Ovary (tissue), 9 donors: ENCODE measurements around the gene RBFOX2. TPM values are rescaled to one million over a fixed set of nuclear protein-coding genes. Genes with fewer than 3 reads are reported as not detected.
"Not testable (repeated sequence)": the region's sequence is repeated elsewhere in the genome, so short reads cannot be mapped to it uniquely, and the experiment has no call there.

Experiments
- DNase-seq, 5 donors: peaks; one replicate each; pipeline ENCODE4 v3.0.0-alpha.2; 2019 to 2020
- H3K27ac ChIP-seq, 2 donors: fragments of 200-600 bp; one replicate each; pipeline versions ENCODE4 v1.5.1 to v1.8.0; 2019 to 2022
- H3K27me3 ChIP-seq: fragments of 200-600 bp; one replicate; pipeline ENCODE4 v1.8.0; 2022
- H3K36me3 ChIP-seq: fragments of 200-600 bp; sonication (generic); one replicate; pipeline ENCODE4 v1.5.1; 2019
- H3K4me1 ChIP-seq: one replicate; pipeline ENCODE4 v1.8.1; 2013; ENCODE audit warnings: mild to moderate bottlenecking, moderate library complexity; ENCODE audit not compliant: insufficient read depth
- H3K4me3 ChIP-seq: fragments of 200-600 bp; sonication (generic); one replicate; pipeline ENCODE4 v1.5.1; 2017
- H3K9me3 ChIP-seq, 2 donors: fragments of 200-600 bp in 1 of 2; sonication (generic) in 1 of 2; one replicate each; pipeline versions ENCODE4 v1.5.1 to v1.8.1; 2013 to 2019; ENCODE audit warnings: mild to moderate bottlenecking in 1 of 2, moderate library complexity in 1 of 2
- EP300 ChIP-seq: sonication (generic); formaldehyde crosslinking; IDR thresholded peaks from one replicate; pipeline ENCODE4 v1.6.1; 2017; ENCODE audit warnings: antibody characterized with exemption
- POLR2A ChIP-seq: fragments of 450-650 bp; IDR thresholded peaks from one replicate; pipeline ENCODE4 v1.6.1; 2017; ENCODE audit warnings: antibody characterized with exemption, mild to moderate bottlenecking, moderate library complexity
- WGBS, 3 donors: extraction: QIAGEN DNeasy Blood & Tissue Kit in 1 of 3; methylation state at CpG; one replicate each; pipeline versions ENCODE4 v1.1.5 to v1.1.7; 2013 to 2017; 5-methylcytosine and 5-hydroxymethylcytosine counted together
- intact Hi-C, 4 donors: fragments of 100-400 bp; cut with DNase I; formaldehyde crosslinking; loops; one replicate each; pipeline versions ENCODE4 v1.11.0 to v1.15.1; 2022 to 2023
- polyA plus RNA-seq, 2 donors: library from polyadenylated mRNA; stranded (reverse); fragments of 200-250 nt in 1 of 2; fragments of 350-450 nt in 1 of 2; fragmentation: Illumina TruSeq in 1 of 2; extraction: RNeasy Lipid Tissue Mini Kit (QIAGEN cat#74804) in 1 of 2; gene quantifications; one replicate each; pipeline ENCODE4 v1.2.3, GENCODE V29; 2013 to 2014
- total RNA-seq, 7 donors: library from RNA; depleted of rRNA in 2 of 7; stranded (reverse); fragments of >200 nt in 2 of 7; fragmentation: NEBNext Ultra II Directional in 3 of 7; extraction: Animal tissue kit (Norgen Biotek cat#: 25700) in 3 of 7; gene quantifications; one replicate each; pipeline versions ENCODE4 v1.1.0 to v1.2.4, GENCODE V29; 2016 to 2023
- TF ChIP-seq, protein P1 (sequence below), 3 donors: fragments of 450-650 bp in 2 of 3; fragments of 200-600 bp in 1 of 3; IDR thresholded peaks; one replicate each; pipeline versions ENCODE4 v1.5.1 to v1.8.0; 2016 to 2022; ENCODE audit warnings: antibody characterized with exemption in 3 of 3, mild to moderate bottlenecking in 1 of 3
- donor health status: DM: no; HTN: no; CAD: no; lungs with moderate emphysema.
- donor health status: DM: no; HTN: no; CAD: no.
- donor health status: Bipolar disorder and iron deficiency.
- donor health status: DM: yes; HTN: yes; CAD: no.
- donor health status: DM: no; HTN: no; CAD: no.
- donor health status: DM: yes; HTN: yes; CAD: no.

Gene RBFOX2
- total and polyA plus RNA-seq, 9 donors: 68.7 to 140 (median 128) TPM

- peaks cover 3% of the 10 kb centered on the region for H3K4me1 ChIP-seq
- intact Hi-C loops: no loop called here
- no peaks in the 10 kb centered on the region for H3K36me3 ChIP-seq
- WGBS, 3 donors: 67 to 71% (median 69%) methylated on average over 2 of the region's 2 CpGs
- no peaks in the 10 kb centered on the region for H3K9me3 ChIP-seq
- no peak for DNase-seq
- TF ChIP-seq POLR2A (no peak), EP300 (no peak)
- TF ChIP-seq, protein P1, sequence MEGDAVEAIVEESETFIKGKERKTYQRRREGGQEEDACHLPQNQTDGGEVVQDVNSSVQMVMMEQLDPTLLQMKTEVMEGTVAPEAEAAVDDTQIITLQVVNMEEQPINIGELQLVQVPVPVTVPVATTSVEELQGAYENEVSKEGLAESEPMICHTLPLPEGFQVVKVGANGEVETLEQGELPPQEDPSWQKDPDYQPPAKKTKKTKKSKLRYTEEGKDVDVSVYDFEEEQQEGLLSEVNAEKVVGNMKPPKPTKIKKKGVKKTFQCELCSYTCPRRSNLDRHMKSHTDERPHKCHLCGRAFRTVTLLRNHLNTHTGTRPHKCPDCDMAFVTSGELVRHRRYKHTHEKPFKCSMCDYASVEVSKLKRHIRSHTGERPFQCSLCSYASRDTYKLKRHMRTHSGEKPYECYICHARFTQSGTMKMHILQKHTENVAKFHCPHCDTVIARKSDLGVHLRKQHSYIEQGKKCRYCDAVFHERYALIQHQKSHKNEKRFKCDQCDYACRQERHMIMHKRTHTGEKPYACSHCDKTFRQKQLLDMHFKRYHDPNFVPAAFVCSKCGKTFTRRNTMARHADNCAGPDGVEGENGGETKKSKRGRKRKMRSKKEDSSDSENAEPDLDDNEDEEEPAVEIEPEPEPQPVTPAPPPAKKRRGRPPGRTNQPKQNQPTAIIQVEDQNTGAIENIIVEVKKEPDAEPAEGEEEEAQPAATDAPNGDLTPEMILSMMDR (IDR thresholded peaks at IDR 0.05): no peak
- H3K4me3 ChIP-seq: no peak overlapping the region
- no peak overlapping the region for H3K27ac ChIP-seq
- no peaks in the 10 kb centered on the region for H3K27me3 ChIP-seq
These were observed 225.7 kb downstream of the RBFOX2 start for GRCh38 chr22:35802885-35803284.

DNA sequence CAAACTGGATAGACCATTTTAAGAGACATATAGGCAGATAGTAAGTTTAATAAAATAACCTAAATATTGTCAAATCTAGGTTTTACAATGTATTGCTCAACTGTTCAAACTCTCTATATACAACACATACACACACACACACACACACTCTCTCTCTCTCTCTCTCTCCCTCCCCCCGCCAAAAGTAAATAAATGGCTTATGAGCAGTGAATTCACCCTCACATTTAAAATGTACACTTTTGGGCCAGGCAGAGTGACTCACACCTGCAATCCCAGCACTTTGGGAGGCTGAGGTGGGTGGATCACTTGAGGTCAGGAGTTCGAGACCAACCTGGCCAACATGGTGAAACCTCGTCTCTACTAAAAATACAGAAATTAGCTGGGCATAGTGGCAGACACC, 227.3 kb downstream of the RBFOX2 start:
- H3K36me3 ChIP-seq, DNase-seq, H3K9me3 ChIP-seq, H3K27ac ChIP-seq, H3K27me3 ChIP-seq, H3K4me3 ChIP-seq, H3K4me1 ChIP-seq, intact Hi-C loops: not testable (repeated sequence)
- 94 to 96% (median 96%) methylated on average over 3 of the region's 3 CpGs for WGBS, 3 donors

DNA sequence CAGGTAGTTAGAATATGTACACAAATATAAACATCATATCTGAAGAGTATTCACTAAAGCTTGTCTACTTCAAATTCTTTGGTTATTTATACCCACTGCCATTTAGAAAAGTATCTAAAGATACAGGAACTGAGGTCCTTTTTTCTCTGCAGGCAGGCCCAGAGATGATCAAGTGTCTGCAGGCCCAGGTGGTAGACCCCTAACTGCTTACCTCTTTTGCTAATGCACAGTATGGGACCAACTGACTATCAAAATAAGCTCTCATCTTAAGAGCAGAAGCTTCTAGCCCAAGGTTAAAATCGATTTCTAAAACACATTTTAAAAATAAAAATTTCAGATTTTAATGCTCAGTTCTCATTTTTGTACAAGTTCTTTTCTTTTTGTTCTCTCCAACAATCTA, 229.5 kb downstream of the RBFOX2 start:
- WGBS, 3 donors: 75 to 91% (median 83%) methylated on average over 1 of the region's 1 CpG
- no peak overlapping the region for H3K27ac ChIP-seq
- no peak for DNase-seq
- H3K36me3 ChIP-seq: no peaks in the 10 kb centered on the region
- peaks cover 3% of the 10 kb centered on the region for H3K4me1 ChIP-seq
- H3K9me3 ChIP-seq: no peaks in the 10 kb centered on the region
- no peaks in the 10 kb centered on the region for H3K27me3 ChIP-seq
- intact Hi-C loops: no loop called here
- no peak for TF ChIP-seq EP300
- TF ChIP-seq POLR2A: no peak
- TF ChIP-seq, protein P1 (IDR thresholded peaks at IDR 0.05): no peak
- H3K4me3 ChIP-seq: no peak overlapping the region

GRCh38 chr22:35797411-35797810, 231.2 kb downstream of the RBFOX2 start:
- TF ChIP-seq EP300: no peak
- no peak for TF ChIP-seq POLR2A
- TF ChIP-seq, protein P1 (IDR thresholded peaks at IDR 0.05): no peak

GRCh38 chr22:35795476-35795875, 233.1 kb downstream of the RBFOX2 start:
- Histone ChIP-seq H3K27ac (no peak overlapping the region), H3K4me1 (peaks cover 3% of the 10 kb centered on the region), H3K9me3 (no peaks in the 10 kb centered on the region), H3K4me3 (no peak overlapping the region), H3K36me3 (no peaks in the 10 kb centered on the region), H3K27me3 (no peaks in the 10 kb centered on the region)
- TF ChIP-seq POLR2A: no peak
- TF ChIP-seq EP300: no peak
- TF ChIP-seq, protein P1 (IDR thresholded peaks at IDR 0.05): no peak
- DNase-seq: no peak
- intact Hi-C loops: no loop called here
- 66 to 85% (median 69%) methylated on average over 1 of the region's 1 CpG for WGBS, 3 donors

More at GRCh38 chr22:35797411-35797810, 231.2 kb downstream of the RBFOX2 start:
- no peak overlapping the region for H3K27ac ChIP-seq
- H3K36me3 ChIP-seq: no peaks in the 10 kb centered on the region
- H3K9me3 ChIP-seq: no peaks in the 10 kb centered on the region
- 71 to 85% (median 79%) methylated on average over 4 of the region's 4 CpGs for WGBS, 3 donors
- no peak for DNase-seq
- intact Hi-C loops: no loop called here
- H3K27me3 ChIP-seq: no peaks in the 10 kb centered on the region
- H3K4me3 ChIP-seq: no peak overlapping the region
- H3K4me1 ChIP-seq: peaks cover 2% of the 10 kb centered on the region
